ENCODE measurements around the gene PIP5K1C. TPM values are rescaled to one million over a fixed set of nuclear protein-coding genes. Genes with fewer than 3 reads are reported as not detected.

PIP5K1C gene
- total and polyA plus RNA-seq, 2 donors (not counting 1 experiment from before 2014, with no cell fraction given), result 10.4 to 46.7 TPM

DNA sequence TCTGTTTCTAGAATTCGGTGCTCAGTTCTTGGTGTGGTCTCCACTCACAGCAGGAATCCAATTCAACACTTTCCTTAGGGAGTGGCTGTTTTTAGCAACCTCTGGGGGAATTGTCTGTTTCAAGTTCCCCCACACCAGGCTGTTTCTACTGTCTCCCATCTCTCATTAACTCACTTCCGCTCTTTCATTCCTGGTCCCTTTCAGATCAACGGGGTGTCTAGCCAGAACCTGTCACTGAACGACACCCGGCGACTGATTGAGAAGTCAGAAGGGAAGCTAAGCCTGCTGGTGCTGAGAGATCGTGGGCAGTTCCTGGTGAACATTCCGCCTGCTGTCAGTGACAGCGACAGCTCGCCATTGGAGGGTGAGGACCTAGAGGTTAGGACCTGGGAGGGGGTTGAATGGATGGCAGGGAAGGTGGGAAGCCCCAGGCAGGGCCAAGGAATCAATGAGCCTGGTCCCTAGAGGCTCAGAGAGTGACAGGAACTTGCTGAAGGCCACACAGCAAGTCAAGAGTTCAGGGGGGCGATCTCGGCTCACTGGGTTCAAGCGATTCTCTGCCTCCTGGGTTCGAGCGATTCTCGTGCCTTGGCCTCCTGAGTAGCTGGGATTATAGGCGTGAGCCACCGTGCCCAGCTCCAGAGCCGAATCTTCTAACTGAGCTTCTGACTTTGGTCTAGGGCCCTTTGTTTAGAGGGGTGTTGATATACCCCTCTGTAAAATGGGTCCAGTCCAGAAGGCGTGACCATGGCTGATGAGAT lies 33.5 kb upstream of the PIP5K1C start:
- CTCF ChIA-PET, result no interaction called here
- Mint-ChIP-seq H3K9me3 (ENCODE audit: insufficient read depth) (no peaks in the 10 kb centered on the region), H3K27ac (no peak overlapping the region), H3K27me3 (peaks cover 12% of the 10 kb centered on the region), H3K4me1 (no peaks in the 10 kb centered on the region), H3K4me3 (no peak overlapping the region)
- Histone ChIP-seq H3K79me2 (ENCODE audit: control insufficient read depth, insufficient read depth, low read length) (no peaks in the 10 kb centered on the region), H3K9ac (ENCODE audit: low read length) (no peak overlapping the region), H3K27ac (ENCODE audit: low read length in 2 of 2) (no peak overlapping the region), H3K36me3 (replicated peaks in 1 of 2; ENCODE audit: control extremely low read depth in 1 of 2, control insufficient read depth in 1 of 2, extremely low read depth in 1 of 2, insufficient read depth in 2 of 2, low read length in 1 of 2) (no peaks in the 10 kb centered on the region), H3K9me3 (ENCODE audit: control extremely low read depth in 1 of 3, control insufficient read depth in 2 of 3, insufficient read depth in 1 of 3, low read length in 2 of 3) (no peaks in the 10 kb centered on the region), H4K20me1 (ENCODE audit: control insufficient read depth, insufficient read depth, low read length, poor library complexity, severe bottlenecking) (no peaks in the 10 kb centered on the region), H3K4me3 (ENCODE audit: control extremely low read depth in 1 of 5, extremely low read depth in 1 of 5, insufficient read depth in 1 of 5, low read depth in 2 of 5, low read length in 4 of 5) (no peak overlapping the region), H3K4me1 (ENCODE audit: control insufficient read depth in 2 of 2, insufficient read depth in 2 of 2, low read length in 2 of 2) (no peaks in the 10 kb centered on the region), H3K27me3 (replicated peaks in 1 of 4; ENCODE audit: control extremely low read depth in 1 of 4, control insufficient read depth in 3 of 4, insufficient read depth in 4 of 4, low read length in 3 of 4) (peaks cover 0 to 6% (median 0%) of the 10 kb centered on the region in 4 experiments), H3K4me2 (replicated peaks; ENCODE audit: low read depth, low read length, poor library complexity, severe bottlenecking) (no peak overlapping the region), H2AFZ (ENCODE audit: insufficient read depth, low read depth, low read length, poor library complexity, severe bottlenecking) (no peak overlapping the region)
- TF ChIP-seq CTCF (IDR thresholded peaks at IDR 0.05), result no peak
- TF ChIP-seq EZH2 (IDR thresholded peaks at IDR 0.05; ENCODE audit: borderline replicate concordance, insufficient read depth, low read depth, low read length, poor library complexity, severe bottlenecking), result no peak
- 84% methylated on average over 18 of the region's 20 CpGs for WGBS (ENCODE audit: insufficient coverage)
- no peak for DNase-seq
- POLR2A ChIA-PET, result interaction anchor here (0.6 to 0.7 kb wide), 2 partner anchors 9 to 23 kb away, joined by 4 to 5 read pairs; no protein-coding TSS in a partner anchor
- no peak for ATAC-seq (ENCODE audit: low read depth)
- intact Hi-C loops (cut with micrococcal nuclease), result no loop called here

- Mint-ChIP-seq H3K27me3 (peaks cover 7% of the 10 kb centered on the region), H3K4me3 (no peak overlapping the region), H3K27ac (no peak overlapping the region), H3K9me3 (ENCODE audit: insufficient read depth) (no peaks in the 10 kb centered on the region), H3K4me1 (no peaks in the 10 kb centered on the region)
- DNase-seq (no peak), ATAC-seq (ENCODE audit: low read depth) (no peak)
- ChIA-PET POLR2A (no interaction called here), CTCF (no interaction called here)
- Histone ChIP-seq H2AFZ (ENCODE audit: insufficient read depth, low read depth, low read length, poor library complexity, severe bottlenecking) (no peak overlapping the region), H3K4me2 (replicated peaks; ENCODE audit: low read depth, low read length, poor library complexity, severe bottlenecking) (no peak overlapping the region), H3K36me3 (replicated peaks in 1 of 2; ENCODE audit: control extremely low read depth in 1 of 2, control insufficient read depth in 1 of 2, extremely low read depth in 1 of 2, insufficient read depth in 2 of 2, low read length in 1 of 2) (no peaks in the 10 kb centered on the region), H3K27ac (ENCODE audit: low read length in 2 of 2) (no peak overlapping the region), H3K9ac (ENCODE audit: low read length) (no peak overlapping the region), H3K4me3 (ENCODE audit: control extremely low read depth in 1 of 5, extremely low read depth in 1 of 5, insufficient read depth in 1 of 5, low read depth in 2 of 5, low read length in 4 of 5) (no peak overlapping the region), H3K79me2 (ENCODE audit: control insufficient read depth, insufficient read depth, low read length) (no peaks in the 10 kb centered on the region), H4K20me1 (ENCODE audit: control insufficient read depth, insufficient read depth, low read length, poor library complexity, severe bottlenecking) (no peaks in the 10 kb centered on the region), H3K27me3 (replicated peaks in 1 of 4; ENCODE audit: control extremely low read depth in 1 of 4, control insufficient read depth in 3 of 4, insufficient read depth in 4 of 4, low read length in 3 of 4) (peaks cover 0 to under 1% (median 0%) of the 10 kb centered on the region in 4 experiments), H3K4me1 (ENCODE audit: control insufficient read depth in 2 of 2, insufficient read depth in 2 of 2, low read length in 2 of 2) (no peaks in the 10 kb centered on the region), H3K9me3 (ENCODE audit: control extremely low read depth in 1 of 3, control insufficient read depth in 2 of 3, insufficient read depth in 1 of 3, low read length in 2 of 3) (no peaks in the 10 kb centered on the region)
- 100% methylated on average over 1 of the region's 1 CpG for whole genome bisulfite sequencing (ENCODE audit: insufficient coverage)
- no peak for TF ChIP-seq CTCF (IDR thresholded peaks at IDR 0.05)
- TF ChIP-seq EZH2 (IDR thresholded peaks at IDR 0.05; ENCODE audit: borderline replicate concordance, insufficient read depth, low read depth, low read length, poor library complexity, severe bottlenecking), result no peak
- intact Hi-C loops (cut with micrococcal nuclease), result no loop called here
Observed at GRCh38 chr19:3732108-3732507, 31.8 kb upstream of the PIP5K1C start.

All from B cell (primary cell).